Stromal cell of bone marrow (primary cell): ENCODE results near the gene TP73.
"Not testable (repeated sequence)": the region's sequence is repeated elsewhere in the genome, so short reads cannot be mapped to it uniquely, and the experiment has no call there.

Source experiments
- DNase-seq: peaks from one replicate; pipeline ENCODE4 v3.0.0-alpha.2; 2012; ENCODE audit warnings: low read depth

The TP73 gene

GRCh38 chr1:3618881-3619671 is 33.2 kb upstream of the TP73 start:
- DNase-seq, result peak; percentile 55

GRCh38 chr1:3620708-3621107 is 31.6 kb upstream of the TP73 start:
- no peak for DNase-seq

GRCh38 chr1:3621151-3621671 is 31.1 kb upstream of the TP73 start:
- not testable (repeated sequence) for DNase-seq

GRCh38 chr1:3622102-3622501 is 30.2 kb upstream of the TP73 start:
- DNase-seq, result not testable (repeated sequence)

- no peak for DNase-seq
Observed at GRCh38 chr1:3623441-3624199, 28.7 kb upstream of the TP73 start.

- DNase-seq, result peak; percentile 91
Observed at GRCh38 chr1:3624200-3625136, 27.8 kb upstream of the TP73 start, which contains the start of gene TPRG1L. TSS of gene TPRG1L (plus strand) at chr1:3625015. CDS start at chr1:3625073, 58 bp downstream.

- DNase-seq, result no peak
Observed at GRCh38 chr1:3625151-3625907, 27.0 kb upstream of the TP73 start.

- DNase-seq, result no peak
Observed at GRCh38 chr1:3626025-3626424, 26.3 kb upstream of the TP73 start.

GRCh38 chr1:3627515-3628253 is 24.6 kb upstream of the TP73 start:
- DNase-seq, result no peak

GRCh38 chr1:3628445-3628844 is 23.9 kb upstream of the TP73 start:
- DNase-seq, result no peak

GRCh38 chr1:3629561-3630160 is 22.7 kb upstream of the TP73 start:
- no peak for DNase-seq

- DNase-seq, result no peak
Observed at GRCh38 chr1:3630161-3630611, 22.1 kb upstream of the TP73 start.

GRCh38 chr1:3630914-3631313 is 21.4 kb upstream of the TP73 start:
- no peak for DNase-seq

GRCh38 chr1:3631320-3632260 is 20.7 kb upstream of the TP73 start:
- DNase-seq, result no peak

- DNase-seq, result no peak
Observed at GRCh38 chr1:3632298-3632697, 20.0 kb upstream of the TP73 start.

- DNase-seq, result no peak
Observed at GRCh38 chr1:3632716-3633343, 19.5 kb upstream of the TP73 start.

- DNase-seq, result no peak
Observed at GRCh38 chr1:3633344-3634058, 18.8 kb upstream of the TP73 start.
